Panc1 (cell line): ENCODE data around the gene ZNF775. TPM values are rescaled to one million over a fixed set of nuclear protein-coding genes. Genes with fewer than 3 reads are reported as not detected.

Experiments
- ATAC-seq: fragments of 200-7000 bp; cut with Tn5 transposase; 2 replicates; pipeline ENCODE4 v1.9.1; 2020; ENCODE audit warnings: mild to moderate bottlenecking, moderate library complexity
- BruUV-seq: library from RNA; stranded (reverse); fragments of 400-500 nt; replicated peaks from 2 replicates; lab custom pipeline; 2021; lab: Mats Ljungman, UMichigan
- CTCF ChIA-PET: fragments of 300-600 bp; sonication (Branson Sonifier 250); formaldehyde crosslinking; loops from one replicate; lab custom pipeline; 2022; ENCODE audit warnings: antibody characterized with exemption; lab: Charles Lee
- POLR2A ChIA-PET: fragments of 300-600 bp; sonication (Branson Sonifier 250); formaldehyde crosslinking; loops from one replicate; lab custom pipeline; 2022; ENCODE audit warnings: antibody characterized with exemption; lab: Charles Lee
- DNase-seq: peaks from one replicate; pipeline ENCODE4 v3.0.0-alpha.2; 2010; ENCODE audit warnings: low read depth, low spot score
- H3K27ac ChIP-seq: 2 replicates; pipeline ENCODE4 v1.5.1; 2011; ENCODE audit warnings: mild to moderate bottlenecking, low read length, inconsistent platforms
- H3K27me3 ChIP-seq: fragments of 200-500 bp; sonication (Bioruptor generic); 2 replicates; pipeline ENCODE4 v1.6.0; 2014; ENCODE audit warnings: low read length, inconsistent platforms; ENCODE audit not compliant: control insufficient read depth, insufficient read depth
- H3K36me3 ChIP-seq: fragments of 200-500 bp; sonication (Bioruptor generic); 2 replicates; pipeline ENCODE4 v1.5.1; 2014; ENCODE audit warnings: inconsistent platforms, mild to moderate bottlenecking, low read length, moderate library complexity; ENCODE audit not compliant: control insufficient read depth, insufficient read depth
- H3K4me1 ChIP-seq: 2 replicates; pipeline ENCODE4 v1.5.1; 2011; ENCODE audit warnings: inconsistent platforms, mild to moderate bottlenecking, low read length, moderate library complexity; ENCODE audit not compliant: control insufficient read depth, insufficient read depth
- H3K4me3 ChIP-seq, 2 experiments: 2 replicates each; pipeline ENCODE4 v1.5.1; 2011 to 2012; ENCODE audit warnings: low read depth in 2 of 2, low read length in 2 of 2, mild to moderate bottlenecking in 2 of 2, inconsistent platforms in 1 of 2, moderate library complexity in 1 of 2
- H3K9me3 ChIP-seq: fragments of 200-500 bp; sonication (Bioruptor generic); 2 replicates; pipeline ENCODE4 v1.5.1; 2014; ENCODE audit warnings: low read depth, mild to moderate bottlenecking, inconsistent platforms, low read length, moderate library complexity; ENCODE audit not compliant: control insufficient read depth, insufficient read depth
- POLR2AphosphoS5 ChIP-seq: IDR thresholded peaks from 2 replicates; pipeline ENCODE4 v1.6.1; 2012; ENCODE audit warnings: mild to moderate bottlenecking, low read depth, low read length, moderate library complexity
- REST ChIP-seq, 2 experiments: IDR thresholded peaks; 2 replicates each; pipeline ENCODE4 v1.6.1; 2011 to 2012; ENCODE audit warnings: low read depth in 2 of 2, control low read depth in 1 of 2, low read length in 1 of 2, mild to moderate bottlenecking in 1 of 2, moderate library complexity in 1 of 2; ENCODE audit not compliant: insufficient read depth in 1 of 2
- SIN3A ChIP-seq: IDR thresholded peaks from 2 replicates; pipeline ENCODE4 v1.6.1; 2012; ENCODE audit warnings: low read depth, mild to moderate bottlenecking, low read length, moderate library complexity, borderline replicate concordance; ENCODE audit not compliant: insufficient read depth
- TCF7L2 ChIP-seq: IDR thresholded peaks from 2 replicates; pipeline ENCODE4 v1.6.1; 2011; ENCODE audit warnings: mild to moderate bottlenecking, low read depth, low read length, inconsistent platforms
- in situ Hi-C: cut with HindIII; loops from 2 replicates; pipeline ENCODE4 v1.10.0; 2016; ENCODE audit warnings: low sequenced_read_pairs, low pct_unique_long_range_greater_than_20kb
- intact Hi-C: fragments of 100-400 bp; cut with micrococcal nuclease; formaldehyde crosslinking; loops from one replicate; pipeline ENCODE4 v1.10.0; 2022; ENCODE audit not compliant: unreplicated experiment
- total RNA-seq: library from RNA; stranded (reverse); gene quantifications from one replicate; pipeline ENCODE4 v1.2.1, GENCODE V29; 2021; ENCODE audit not compliant: unreplicated experiment
- TF ChIP-seq, protein P1 (sequence below): fragments of 450-650 bp; IDR thresholded peaks from 2 replicates; pipeline ENCODE4 v1.5.1; 2017; ENCODE audit warnings: mild to moderate bottlenecking

The ZNF775 gene
- total RNA-seq, 1 experiment from 2014 or later = 14.7 TPM

DNA sequence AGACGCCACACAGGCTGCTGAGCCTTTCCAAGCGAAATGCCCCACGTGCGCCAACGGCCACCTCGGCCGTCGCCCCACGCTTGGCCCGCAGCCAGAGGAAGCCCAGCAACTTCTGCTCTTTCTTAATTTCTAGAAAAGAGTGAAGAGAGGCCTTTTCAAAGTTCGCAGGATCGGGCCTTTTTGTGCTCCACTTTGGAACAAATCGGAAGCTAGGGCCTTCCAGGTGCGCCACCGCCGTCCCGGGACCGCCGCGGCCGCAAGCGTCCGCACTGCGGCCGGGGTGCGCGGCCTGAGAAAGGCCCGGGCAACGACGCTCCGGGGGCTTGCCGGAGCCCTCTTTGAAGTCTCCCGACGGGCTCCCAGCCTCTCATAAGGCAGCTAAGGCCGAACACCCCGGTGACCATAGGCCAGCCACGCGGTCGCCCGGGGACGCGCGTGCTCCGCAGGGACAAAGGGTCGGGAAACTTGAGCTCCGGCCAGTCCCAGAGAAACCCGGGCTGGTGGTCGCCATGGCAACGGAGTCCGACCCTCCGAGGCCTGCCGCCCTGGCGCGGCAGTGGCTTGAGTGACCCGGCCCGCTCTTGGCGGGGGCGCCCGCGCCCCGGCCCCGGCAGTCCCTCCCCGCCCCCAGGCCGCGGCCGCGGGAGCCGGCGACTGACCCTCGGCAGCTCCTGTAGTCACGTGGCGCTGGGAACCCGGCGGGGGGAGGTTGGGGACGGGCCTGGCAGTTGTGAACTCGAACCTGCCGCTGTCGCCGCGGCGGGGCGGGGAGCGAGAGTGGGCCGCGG lies 10.8 kb upstream of the ZNF775 start, which contains the start of gene REPIN1:
Gene REPIN1 (plus strand): TSS at position 727 of the 788 bp plus-strand sequence. CDS start 890 bp downstream, outside the sequence.
- Histone ChIP-seq H3K27ac (peak within 1 kb of the TSS; percentile 99), H3K27me3 (no peaks in the 10 kb centered on the region), H3K36me3 (peaks cover 5% of the 10 kb centered on the region), H3K4me3 (peak within 1 kb of the TSS; percentile 96 to 97), H3K4me1 (peaks cover 38% of the 10 kb centered on the region), H3K9me3 (no peaks in the 10 kb centered on the region)
- ATAC-seq (peak; percentile 87), DNase-seq (no peak)
- POLR2A ChIA-PET = interaction anchor here (1.8 kb wide), 1 partner anchor 9 kb away, joined by 10 read pairs; no protein-coding TSS in a partner anchor
- TF ChIP-seq SIN3A (peak; percentile 80; the same call in 1 of the 2 replicates), POLR2AphosphoS5 (peak; percentile 68), TCF7L2 (peak; percentile 97), REST (IDR thresholded peaks at IDR 0.05; ENCODE audit: insufficient read depth in 1 of 2, low read depth in 2 of 2, low read length in 1 of 2) (0 out of 4 replicates have a peak, but pooled peaks of 1 of the 2 experiments have one; percentile 6)
- TF ChIP-seq, protein P1, sequence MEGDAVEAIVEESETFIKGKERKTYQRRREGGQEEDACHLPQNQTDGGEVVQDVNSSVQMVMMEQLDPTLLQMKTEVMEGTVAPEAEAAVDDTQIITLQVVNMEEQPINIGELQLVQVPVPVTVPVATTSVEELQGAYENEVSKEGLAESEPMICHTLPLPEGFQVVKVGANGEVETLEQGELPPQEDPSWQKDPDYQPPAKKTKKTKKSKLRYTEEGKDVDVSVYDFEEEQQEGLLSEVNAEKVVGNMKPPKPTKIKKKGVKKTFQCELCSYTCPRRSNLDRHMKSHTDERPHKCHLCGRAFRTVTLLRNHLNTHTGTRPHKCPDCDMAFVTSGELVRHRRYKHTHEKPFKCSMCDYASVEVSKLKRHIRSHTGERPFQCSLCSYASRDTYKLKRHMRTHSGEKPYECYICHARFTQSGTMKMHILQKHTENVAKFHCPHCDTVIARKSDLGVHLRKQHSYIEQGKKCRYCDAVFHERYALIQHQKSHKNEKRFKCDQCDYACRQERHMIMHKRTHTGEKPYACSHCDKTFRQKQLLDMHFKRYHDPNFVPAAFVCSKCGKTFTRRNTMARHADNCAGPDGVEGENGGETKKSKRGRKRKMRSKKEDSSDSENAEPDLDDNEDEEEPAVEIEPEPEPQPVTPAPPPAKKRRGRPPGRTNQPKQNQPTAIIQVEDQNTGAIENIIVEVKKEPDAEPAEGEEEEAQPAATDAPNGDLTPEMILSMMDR = no peak
- in situ Hi-C loops (no loop called here), intact Hi-C loops (no loop called here)
- no TSS peak for BruUV-seq
- CTCF ChIA-PET = no interaction called here

- Histone ChIP-seq H3K4me3 (peak overlapping the region; percentile 96 to 97), H3K9me3 (no peaks in the 10 kb centered on the region), H3K36me3 (peaks cover 9% of the 10 kb centered on the region), H3K27me3 (no peaks in the 10 kb centered on the region), H3K27ac (peak overlapping the region; percentile 99), H3K4me1 (peaks cover 44% of the 10 kb centered on the region)
- DNase-seq (no peak), ATAC-seq (peak; percentile 62)
- POLR2A ChIA-PET = interaction anchor here (0.6 to 1.8 kb wide), 3 partner anchors 9 to 50 kb away, joined by 3 to 10 read pairs (median 6); no protein-coding TSS in a partner anchor
- intact Hi-C loops = no loop called here
- in situ Hi-C loops = no loop called here
- CTCF ChIA-PET = no interaction called here
- BruUV-seq = no TSS peak
- no peak; the same call in 1 of the 2 replicates for TF ChIP-seq POLR2AphosphoS5
- TF ChIP-seq, protein P1 = no peak
- TF ChIP-seq SIN3A = no peak
- TF ChIP-seq TCF7L2 = no peak
- no peak for TF ChIP-seq REST (IDR thresholded peaks at IDR 0.05; ENCODE audit: insufficient read depth in 1 of 2, low read depth in 2 of 2, low read length in 1 of 2)
Measured at GRCh38 chr7:150368884-150369747, 10.0 kb upstream of the ZNF775 start.
